IMR-90 (cell line): Measurements from ENCODE around the gene VPS37C. TPM values are rescaled to one million over a fixed set of nuclear protein-coding genes. Genes with fewer than 3 reads are reported as not detected.

Experiments
- ATAC-seq: fragments of 200-7000 bp; cut with Tn5 transposase; 2 replicates; pipeline ENCODE4 v1.9.1; 2020; ENCODE audit warnings: low read depth, mild to moderate bottlenecking, moderate library complexity
- BruUV-seq: library from RNA; stranded (reverse); fragments of 400-500 nt; replicated peaks from 2 replicates; lab custom pipeline; 2021; lab: Mats Ljungman, UMichigan
- CTCF ChIA-PET: fragments of 300-600 bp; formaldehyde crosslinking; extraction: SDS; loops from one replicate; lab custom pipeline; 2021; ENCODE audit warnings: antibody characterized with exemption; lab: Yijun Ruan, JAX
- POLR2A ChIA-PET: fragments of 300-600 bp; sonication (Branson Sonifier 250); formaldehyde crosslinking; loops from one replicate; lab custom pipeline; 2022; ENCODE audit warnings: antibody characterized with exemption; ENCODE audit not compliant: unreplicated experiment; lab: Charles Lee
- DNase-seq: peaks from one replicate; pipeline ENCODE4 v3.0.0; 2013
- H2AFZ ChIP-seq: replicated peaks from 2 replicates; pipeline ENCODE3; 2013; ENCODE audit warnings: low read length, mild to moderate bottlenecking; ENCODE audit not compliant: poor library complexity
- H2AK5ac ChIP-seq: 2 replicates; pipeline ENCODE4 v1.6.1; 2013; ENCODE audit warnings: low read depth, low read length, inconsistent platforms
- H2AK9ac ChIP-seq: replicated peaks from 2 replicates; pipeline ENCODE3; 2013; ENCODE audit warnings: mild to moderate bottlenecking, low read depth, low read length, moderate library complexity; ENCODE audit not compliant: poor library complexity
- H2BK120ac ChIP-seq: 2 replicates; pipeline ENCODE4 v1.6.1; 2013; ENCODE audit warnings: low read depth, low read length, inconsistent platforms
- H2BK15ac ChIP-seq: 3 replicates; pipeline ENCODE4 v1.6.1; 2013; ENCODE audit warnings: low read depth, low read length, inconsistent platforms
- H2BK20ac ChIP-seq: 2 replicates; pipeline ENCODE4 v1.6.1; 2013; ENCODE audit warnings: low read depth, mild to moderate bottlenecking, inconsistent platforms, low read length, moderate library complexity
- H2BK5ac ChIP-seq: 2 replicates; pipeline ENCODE4 v1.6.1; 2013; ENCODE audit warnings: mild to moderate bottlenecking, low read depth, low read length, inconsistent platforms; ENCODE audit not compliant: poor library complexity, severe bottlenecking
- H3K14ac ChIP-seq: replicated peaks from 2 replicates; pipeline ENCODE4 v1.6.1; 2013; ENCODE audit warnings: low read depth, low read length, inconsistent platforms
- H3K18ac ChIP-seq: 2 replicates; pipeline ENCODE4 v1.6.1; 2013; ENCODE audit warnings: low read depth, low read length, control low read depth
- H3K23ac ChIP-seq: 2 replicates; pipeline ENCODE4 v1.6.1; 2013; ENCODE audit warnings: low read depth, low read length, inconsistent platforms
- H3K27ac ChIP-seq: 2 replicates; pipeline ENCODE4 v1.5.1; 2013; ENCODE audit warnings: mild to moderate bottlenecking, control low read depth, low read length; ENCODE audit not compliant: insufficient read depth
- H3K27me3 ChIP-seq: 2 replicates; pipeline ENCODE4 v1.6.1; 2013; ENCODE audit warnings: low read length; ENCODE audit not compliant: control insufficient read depth, insufficient read depth
- H3K36me3 ChIP-seq: 2 replicates; pipeline ENCODE4 v1.6.1; 2013; ENCODE audit warnings: low read length, mixed read lengths; ENCODE audit not compliant: control insufficient read depth, insufficient read depth
- H3K4ac ChIP-seq: 2 replicates; pipeline ENCODE4 v1.6.1; 2013; ENCODE audit warnings: low read depth, low read length, inconsistent platforms
- H3K4me1 ChIP-seq: 2 replicates; pipeline ENCODE4 v1.6.1; 2013; ENCODE audit warnings: low read length, mixed read lengths; ENCODE audit not compliant: control insufficient read depth, insufficient read depth
- H3K4me2 ChIP-seq: 2 replicates; pipeline ENCODE4 v1.6.1; 2013; ENCODE audit warnings: low read depth, mild to moderate bottlenecking, control low read depth, low read length, moderate library complexity
- H3K4me3 ChIP-seq: 2 replicates; pipeline ENCODE4 v1.5.1; 2013; ENCODE audit warnings: low read depth, mild to moderate bottlenecking, control low read depth, low read length, moderate library complexity; ENCODE audit not compliant: insufficient read depth
- H3K56ac ChIP-seq: 2 replicates; pipeline ENCODE4 v1.6.1; 2013; ENCODE audit warnings: low read length, inconsistent platforms; ENCODE audit not compliant: insufficient read depth; ENCODE audit errors: extremely low read depth
- H3K79me1 ChIP-seq, 2 experiments: 2 replicates each; pipeline ENCODE4 v1.6.1; 2013; ENCODE audit warnings: low read length in 2 of 2, inconsistent platforms in 1 of 2, low read depth in 1 of 2
- H3K9ac ChIP-seq: 2 replicates; pipeline ENCODE4 v1.6.1; 2013; ENCODE audit warnings: low read depth, low read length, control low read depth
- H3K9me1 ChIP-seq: 2 replicates; pipeline ENCODE4 v1.6.1; 2013; ENCODE audit warnings: low read length, inconsistent platforms; ENCODE audit not compliant: insufficient read depth
- H3K9me3 ChIP-seq: 2 replicates; pipeline ENCODE4 v1.6.1; 2013; ENCODE audit warnings: low read length; ENCODE audit not compliant: control insufficient read depth, insufficient read depth
- H4K20me1 ChIP-seq: 2 replicates; pipeline ENCODE4 v1.6.1; 2013; ENCODE audit warnings: low read length, inconsistent platforms; ENCODE audit not compliant: insufficient read depth
- H4K5ac ChIP-seq: 2 replicates; pipeline ENCODE4 v1.6.1; 2013; ENCODE audit warnings: mild to moderate bottlenecking, low read depth, low read length, control low read depth
- H4K8ac ChIP-seq, 2 experiments: 2 replicates each; pipeline ENCODE4 v1.6.1; 2013; ENCODE audit warnings: low read depth in 2 of 2, low read length in 2 of 2, control low read depth in 1 of 2, inconsistent platforms in 1 of 2
- H4K91ac ChIP-seq: 2 replicates; pipeline ENCODE4 v1.6.1; 2013; ENCODE audit warnings: low read depth, low read length, inconsistent platforms; ENCODE audit not compliant: insufficient read depth
- BHLHE40 ChIP-seq: fragments of 150-350 bp; IDR thresholded peaks from 2 replicates; pipeline ENCODE4 v1.6.1; 2016; ENCODE audit warnings: mild to moderate bottlenecking, low read depth, low read length
- CEBPB ChIP-seq: IDR thresholded peaks from 2 replicates; pipeline ENCODE4 v1.6.1; 2012; ENCODE audit warnings: low read depth, low read length, improper control_type of control experiment
- CHD1 ChIP-seq: IDR thresholded peaks from 2 replicates; pipeline ENCODE4 v1.6.1; 2012; ENCODE audit warnings: low read depth, low read length, improper control_type of control experiment
- ELK1 ChIP-seq: fragments of 150-350 bp; IDR thresholded peaks from 2 replicates; pipeline ENCODE4 v1.6.1; 2016; ENCODE audit warnings: low read depth, mild to moderate bottlenecking, low read length, moderate library complexity, borderline replicate concordance
- FOS ChIP-seq: fragments of 150-350 bp; IDR thresholded peaks from 2 replicates; pipeline ENCODE4 v1.6.1; 2016; ENCODE audit warnings: low read depth, low read length
- MAFK ChIP-seq: IDR thresholded peaks from 2 replicates; pipeline ENCODE4 v1.6.1; 2012; ENCODE audit warnings: low read depth, low read length, improper control_type of control experiment
- MAZ ChIP-seq: IDR thresholded peaks from 2 replicates; pipeline ENCODE4 v1.6.1; 2012; ENCODE audit warnings: low read depth, mild to moderate bottlenecking, low read length, improper control_type of control experiment, moderate library complexity, borderline replicate concordance
- MXI1 ChIP-seq: IDR thresholded peaks from 2 replicates; pipeline ENCODE4 v1.6.1; 2012; ENCODE audit warnings: low read depth, mild to moderate bottlenecking, low read length, moderate library complexity, borderline replicate concordance
- POLR2A ChIP-seq: IDR thresholded peaks from 2 replicates; pipeline ENCODE4 v1.6.1; 2012; ENCODE audit warnings: mild to moderate bottlenecking, low read depth, low read length
- RAD21 ChIP-seq: IDR thresholded peaks from 2 replicates; pipeline ENCODE4 v1.6.1; 2012; ENCODE audit warnings: low read length, improper control_type of control experiment
- RCOR1 ChIP-seq: IDR thresholded peaks from 2 replicates; pipeline ENCODE4 v1.6.1; 2012; ENCODE audit warnings: mild to moderate bottlenecking, low read length, improper control_type of control experiment; ENCODE audit not compliant: insufficient replicate concordance
- RFX5 ChIP-seq: IDR thresholded peaks from 2 replicates; pipeline ENCODE4 v1.8.0; 2012; ENCODE audit warnings: low read depth, mild to moderate bottlenecking, low read length, moderate library complexity
- SMC3 ChIP-seq: fragments of 150-350 bp; IDR thresholded peaks from 2 replicates; pipeline ENCODE4 v1.6.1; 2016; ENCODE audit warnings: low read depth, mild to moderate bottlenecking, antibody characterized with exemption, low read length, moderate library complexity
- USF2 ChIP-seq: fragments of 150-350 bp; IDR thresholded peaks from 2 replicates; pipeline ENCODE4 v1.6.1; 2017; ENCODE audit warnings: mild to moderate bottlenecking, antibody characterized with exemption, low read length, low read depth
- WGBS, 2 experiments: methylation state at CpG; one replicate each; pipeline versions ENCODE4 v1.1.5 to v1.1.7; 2013; ENCODE audit warnings: missing lambda C conversion rate in 2 of 2; ENCODE audit not compliant: insufficient read length in 1 of 2; ENCODE audit errors: extremely low coverage in 2 of 2; 5-methylcytosine and 5-hydroxymethylcytosine counted together
- dilution Hi-C: fragments of 300-500 bp; cut with HindIII; formaldehyde crosslinking; loops from one replicate; pipeline ENCODE4 v1.14.3; 2018; ENCODE audit warnings: low sequenced_read_pairs; ENCODE audit not compliant: unreplicated experiment
- in situ Hi-C: fragments of 300-500 bp; cut with MboI; formaldehyde crosslinking; loops from 3 replicates; pipeline ENCODE4 v1.14.3; 2019; ENCODE audit warnings: low sequenced_read_pairs, inconsistent platforms, mixed read lengths
- intact Hi-C: fragments of 100-400 bp; cut with micrococcal nuclease; formaldehyde crosslinking; loops from 2 replicates; pipeline ENCODE4 v1.10.0; 2022
- polyA plus RNA-seq, 3 experiments: library from polyadenylated mRNA; depleted of rRNA; stranded (reverse); fragments of >200 nt; gene quantifications; 2 replicates each; pipeline ENCODE4 v1.2.3, GENCODE V29; 2012; ENCODE audit warnings: low replicate concordance in 1 of 3
- total RNA-seq: library from RNA; depleted of rRNA; stranded (reverse); fragments of >200 nt; gene quantifications from 2 replicates; pipeline ENCODE4 v1.2.3, GENCODE V29; 2012
- TF ChIP-seq, protein P1 (sequence below): conservative IDR thresholded peaks from 2 replicates; pipeline ENCODE4 v1.5.1; 2012; ENCODE audit warnings: mild to moderate bottlenecking, low read depth, low read length, improper control_type of control experiment

Gene VPS37C
- total and polyA plus RNA-seq, 2 of the 4 experiments (the other 2 are of a cell fraction): 3.2 to 13.2 TPM

GRCh38 chr11:61082062-61082870 is 79.0 kb downstream of the VPS37C start:
- Histone ChIP-seq H3K79me1 (no peaks in the 10 kb centered on the region), H3K36me3 (no peaks in the 10 kb centered on the region), H3K4me1 (no peaks in the 10 kb centered on the region), H4K5ac (no peak overlapping the region), H3K9me3 (no peaks in the 10 kb centered on the region), H2BK5ac (no peak overlapping the region), H4K91ac (no peak overlapping the region), H4K20me1 (no peaks in the 10 kb centered on the region), H3K4me3 (no peak overlapping the region), H2BK20ac (no peak overlapping the region), H3K27ac (no peak overlapping the region), H4K8ac (no peak overlapping the region), H3K4me2 (no peak overlapping the region), H3K56ac (no peak overlapping the region), H3K23ac (no peak overlapping the region), H3K9ac (no peak overlapping the region), H3K4ac (no peak overlapping the region), H2AK5ac (no peak overlapping the region), H3K9me1 (no peaks in the 10 kb centered on the region), H3K27me3 (peaks cover 31% of the 10 kb centered on the region), H2BK15ac (no peak overlapping the region), H3K14ac (no peak overlapping the region), H3K18ac (no peak overlapping the region), H2BK120ac (no peak overlapping the region), H2AK9ac (no peak overlapping the region), H2AFZ (peak overlapping the region; percentile 58)
- CTCF ChIA-PET: no interaction called here
- in situ Hi-C loops: no loop called here
- no TSS peak for BruUV-seq
- ATAC-seq (no peak), DNase-seq (no peak)
- 20% methylated on average over 2 of the region's 18 CpGs; no CpG with 5 or more reads in 1 of the 2 experiments for WGBS, 2 experiments
- intact Hi-C loops: no loop called here
- POLR2A ChIA-PET: no interaction called here
- TF ChIP-seq ELK1 (no peak), RFX5 (no peak), RCOR1 (no peak), CHD1 (no peak), MAZ (no peak), FOS (no peak), CEBPB (no peak), POLR2A (no peak), MAFK (no peak), RAD21 (no peak), USF2 (no peak), MXI1 (no peak), BHLHE40 (no peak), SMC3 (no peak)
- TF ChIP-seq, protein P1, sequence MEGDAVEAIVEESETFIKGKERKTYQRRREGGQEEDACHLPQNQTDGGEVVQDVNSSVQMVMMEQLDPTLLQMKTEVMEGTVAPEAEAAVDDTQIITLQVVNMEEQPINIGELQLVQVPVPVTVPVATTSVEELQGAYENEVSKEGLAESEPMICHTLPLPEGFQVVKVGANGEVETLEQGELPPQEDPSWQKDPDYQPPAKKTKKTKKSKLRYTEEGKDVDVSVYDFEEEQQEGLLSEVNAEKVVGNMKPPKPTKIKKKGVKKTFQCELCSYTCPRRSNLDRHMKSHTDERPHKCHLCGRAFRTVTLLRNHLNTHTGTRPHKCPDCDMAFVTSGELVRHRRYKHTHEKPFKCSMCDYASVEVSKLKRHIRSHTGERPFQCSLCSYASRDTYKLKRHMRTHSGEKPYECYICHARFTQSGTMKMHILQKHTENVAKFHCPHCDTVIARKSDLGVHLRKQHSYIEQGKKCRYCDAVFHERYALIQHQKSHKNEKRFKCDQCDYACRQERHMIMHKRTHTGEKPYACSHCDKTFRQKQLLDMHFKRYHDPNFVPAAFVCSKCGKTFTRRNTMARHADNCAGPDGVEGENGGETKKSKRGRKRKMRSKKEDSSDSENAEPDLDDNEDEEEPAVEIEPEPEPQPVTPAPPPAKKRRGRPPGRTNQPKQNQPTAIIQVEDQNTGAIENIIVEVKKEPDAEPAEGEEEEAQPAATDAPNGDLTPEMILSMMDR: no peak
- dilution Hi-C loops: no loop called here
